K562 (cell line): ENCODE measurements around the gene MRPS18B. TPM values are rescaled to one million over a fixed set of nuclear protein-coding genes. Genes with fewer than 3 reads are reported as not detected.

ENCODE experiments used
- ARNT ChIP-seq, 2 experiments: fragments of 450-650 bp; IDR thresholded peaks; 2 replicates each; pipeline ENCODE4 v1.6.1; 2016; ENCODE audit warnings: mild to moderate bottlenecking in 1 of 2
- CCNT2 ChIP-seq: IDR thresholded peaks from 2 replicates; pipeline ENCODE4 v1.6.1; 2011; ENCODE audit warnings: borderline replicate concordance, low read depth, mild to moderate bottlenecking, moderate library complexity, mixed read lengths, low read length; ENCODE audit not compliant: insufficient read length; ENCODE audit errors: extremely low read depth
- E2F1 ChIP-seq: sonication (generic); formaldehyde crosslinking; IDR thresholded peaks from 2 replicates; pipeline ENCODE4 v1.8.1; 2023; ENCODE audit warnings: mild to moderate bottlenecking, missing genetic modification reagents, moderate library complexity
- E2F3 ChIP-seq: fragments of 250-450 bp; sonication (Bioruptor Pico); IDR thresholded peaks from 2 replicates; pipeline ENCODE4 v1.4.0; 2020; ENCODE audit warnings: mild to moderate bottlenecking
- ETV1 ChIP-seq: fragments of 450-650 bp; conservative IDR thresholded peaks from 2 replicates; pipeline ENCODE4 v1.6.1; 2016; ENCODE audit warnings: missing genetic modification characterization, control low read depth, low read depth, missing compliant biosample characterization
- KAT8 ChIP-seq: fragments of 450-650 bp; IDR thresholded peaks from 2 replicates; pipeline ENCODE4 v1.6.1; 2016; ENCODE audit warnings: low read depth, mild to moderate bottlenecking
- KDM2B ChIP-seq: fragments of 250-450 bp; sonication (Bioruptor Pico); IDR thresholded peaks from 2 replicates; pipeline ENCODE4 v1.8.0; 2021; ENCODE audit warnings: mild to moderate bottlenecking, moderate library complexity
- PHB ChIP-seq: fragments of 250-450 bp; sonication (Bioruptor Pico); IDR thresholded peaks from 2 replicates; pipeline ENCODE4 v1.5.0; 2021
- RBBP5 ChIP-seq: fragments of 200-600 bp; sonication (generic); IDR thresholded peaks from 2 replicates; pipeline ENCODE4 v1.6.1; 2012; ENCODE audit warnings: borderline replicate concordance, mild to moderate bottlenecking, low read length, control low read depth, inconsistent platforms; ENCODE audit not compliant: insufficient read depth, poor library complexity, severe bottlenecking
- TCF7L2 ChIP-seq: fragments of 150-350 bp; IDR thresholded peaks from 2 replicates; pipeline ENCODE4 v1.6.1; 2016; ENCODE audit warnings: low read depth, mild to moderate bottlenecking, low read length, moderate library complexity
- WHSC1 ChIP-seq: IDR thresholded peaks from one replicate; pipeline ENCODE4 v1.6.1; 2012; ENCODE audit warnings: low read length, control low read depth, inconsistent platforms
- ZBTB7A ChIP-seq: IDR thresholded peaks from 2 replicates; pipeline ENCODE4 v1.6.1; 2011; ENCODE audit warnings: low read depth, mild to moderate bottlenecking, low read length, moderate library complexity, borderline replicate concordance; ENCODE audit not compliant: control insufficient read depth
- ZC3H11A ChIP-seq: IDR thresholded peaks from 2 replicates; pipeline ENCODE4 v1.6.1; 2012; ENCODE audit warnings: low read depth, low read length, improper control_type of control experiment
- ZNF23 ChIP-seq: fragments of 250-450 bp; sonication (Bioruptor Pico); IDR thresholded peaks from 2 replicates; pipeline ENCODE4 v1.4.0; 2020; ENCODE audit warnings: mild to moderate bottlenecking
- ZNF263 ChIP-seq: sonication (generic); formaldehyde crosslinking; IDR thresholded peaks from 2 replicates; pipeline ENCODE4 v1.8.0; 2022; ENCODE audit warnings: mild to moderate bottlenecking, missing genetic modification reagents, borderline replicate concordance
- ZNF395 ChIP-seq: fragments of 200-800 bp; sonication (Bioruptor generic); IDR thresholded peaks from 2 replicates; pipeline ENCODE4 v1.6.1; 2017; ENCODE audit warnings: missing genetic modification characterization, missing compliant biosample characterization
- ZNF717 ChIP-seq: fragments of 250-450 bp; sonication (Bioruptor Pico); IDR thresholded peaks from 2 replicates; pipeline ENCODE4 v1.5.0; 2021
- polyA plus RNA-seq, 8 experiments: library from polyadenylated mRNA; depleted of rRNA in 4 of 8; stranded (reverse) in 5 of 8; unstranded in 3 of 8; fragments of >200 nt; fragmentation: Nextera tagmentation in 2 of 8; fragmentation: Illumina TruSeq in 1 of 8; extraction: Ambion mirVana in 2 of 8; extraction: Trizol in 1 of 8; gene quantifications; 2 replicates each; pipeline versions ENCODE4 v1.2.1 to v1.2.3, GENCODE V29; 2011 to 2014; ENCODE audit warnings: inconsistent platforms in 1 of 8, missing spikeins in 1 of 8
- total RNA-seq, 7 experiments: library from RNA; depleted of rRNA in 6 of 7; stranded (reverse); fragments of >200 nt in 6 of 7; fragmentation: Illumina TruSeq in 2 of 7; extraction: Trizol in 2 of 7; gene quantifications; 2 replicates each; pipeline versions ENCODE4 v1.2.1 to v1.2.3, GENCODE V29; 2011 to 2021; ENCODE audit warnings: low replicate concordance in 1 of 7
- TF ChIP-seq, protein P1 (sequence below): sonication (generic); formaldehyde crosslinking; IDR thresholded peaks from 2 replicates; pipeline ENCODE4 v1.5.0; 2020; ENCODE audit warnings: missing genetic modification reagents
- TF ChIP-seq, protein P2 (sequence below): fragments of 250-450 bp; sonication (Bioruptor Pico); IDR thresholded peaks from 2 replicates; pipeline ENCODE4 v1.4.0; 2020; ENCODE audit warnings: borderline replicate concordance
- TF ChIP-seq, protein P3 (sequence below): sonication (generic); formaldehyde crosslinking; IDR thresholded peaks from 2 replicates; pipeline ENCODE4 v1.8.0; 2022; ENCODE audit warnings: mild to moderate bottlenecking, missing genetic modification reagents, borderline replicate concordance

MRPS18B gene
- total and polyA plus RNA-seq, 9 of the 15 experiments (the other 6 are each of a cell fraction or from before 2014, with no cell fraction given) = 132 to 383 (median 178) TPM

- TF ChIP-seq, protein P1, sequence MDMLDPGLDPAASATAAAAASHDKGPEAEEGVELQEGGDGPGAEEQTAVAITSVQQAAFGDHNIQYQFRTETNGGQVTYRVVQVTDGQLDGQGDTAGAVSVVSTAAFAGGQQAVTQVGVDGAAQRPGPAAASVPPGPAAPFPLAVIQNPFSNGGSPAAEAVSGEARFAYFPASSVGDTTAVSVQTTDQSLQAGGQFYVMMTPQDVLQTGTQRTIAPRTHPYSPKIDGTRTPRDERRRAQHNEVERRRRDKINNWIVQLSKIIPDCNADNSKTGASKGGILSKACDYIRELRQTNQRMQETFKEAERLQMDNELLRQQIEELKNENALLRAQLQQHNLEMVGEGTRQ (CRISPR knock-in tag) = peak; percentile 17
- TF ChIP-seq E2F3 (CRISPR knock-in tag) (no peak; the same call in none of the 2 replicates), E2F1 (CRISPR knock-in tag) (peak; percentile 91; the same call in 1 of the 2 replicates), ZNF23 (CRISPR knock-in tag) (peak; percentile 12; the same call in 1 of the 2 replicates), ETV1 (no peak; the same call in 1 of the 2 replicates), RBBP5 (peak; percentile 63), ARNT (IDR thresholded peaks at IDR 0.05) (peak; percentile 65 to 89), ZNF395 (CRISPR knock-in tag) (no peak), PHB (CRISPR knock-in tag) (peak; percentile 98), KAT8 (peak; percentile 41; the same call in 1 of the 2 replicates), WHSC1 (no peak), ZNF263 (no peak; the same call in 1 of the 2 replicates), ZBTB7A (peak; percentile 30; the same call in 1 of the 2 replicates), KDM2B (CRISPR knock-in tag) (peak; percentile 86; the same call in 1 of the 2 replicates), CCNT2 (peak; percentile 71), ZC3H11A (no peak), TCF7L2 (peak; percentile 19; the same call in 1 of the 2 replicates), ZNF717 (CRISPR knock-in tag) (peak; percentile 92)
- TF ChIP-seq, protein P2, sequence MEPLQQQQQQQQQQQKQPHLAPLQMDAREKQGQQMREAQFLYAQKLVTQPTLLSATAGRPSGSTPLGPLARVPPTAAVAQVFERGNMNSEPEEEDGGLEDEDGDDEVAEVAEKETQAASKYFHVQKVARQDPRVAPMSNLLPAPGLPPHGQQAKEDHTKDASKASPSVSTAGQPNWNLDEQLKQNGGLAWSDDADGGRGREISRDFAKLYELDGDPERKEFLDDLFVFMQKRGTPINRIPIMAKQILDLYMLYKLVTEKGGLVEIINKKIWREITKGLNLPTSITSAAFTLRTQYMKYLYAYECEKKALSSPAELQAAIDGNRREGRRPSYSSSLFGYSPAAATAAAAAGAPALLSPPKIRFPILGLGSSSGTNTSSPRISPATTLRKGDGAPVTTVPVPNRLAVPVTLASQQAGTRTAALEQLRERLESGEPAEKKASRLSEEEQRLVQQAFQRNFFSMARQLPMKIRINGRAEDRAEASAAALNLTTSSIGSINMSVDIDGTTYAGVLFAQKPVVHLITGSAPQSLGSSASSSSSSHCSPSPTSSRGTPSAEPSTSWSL = peak; percentile 87; the same call in 1 of the 2 replicates
- TF ChIP-seq, protein P3, sequence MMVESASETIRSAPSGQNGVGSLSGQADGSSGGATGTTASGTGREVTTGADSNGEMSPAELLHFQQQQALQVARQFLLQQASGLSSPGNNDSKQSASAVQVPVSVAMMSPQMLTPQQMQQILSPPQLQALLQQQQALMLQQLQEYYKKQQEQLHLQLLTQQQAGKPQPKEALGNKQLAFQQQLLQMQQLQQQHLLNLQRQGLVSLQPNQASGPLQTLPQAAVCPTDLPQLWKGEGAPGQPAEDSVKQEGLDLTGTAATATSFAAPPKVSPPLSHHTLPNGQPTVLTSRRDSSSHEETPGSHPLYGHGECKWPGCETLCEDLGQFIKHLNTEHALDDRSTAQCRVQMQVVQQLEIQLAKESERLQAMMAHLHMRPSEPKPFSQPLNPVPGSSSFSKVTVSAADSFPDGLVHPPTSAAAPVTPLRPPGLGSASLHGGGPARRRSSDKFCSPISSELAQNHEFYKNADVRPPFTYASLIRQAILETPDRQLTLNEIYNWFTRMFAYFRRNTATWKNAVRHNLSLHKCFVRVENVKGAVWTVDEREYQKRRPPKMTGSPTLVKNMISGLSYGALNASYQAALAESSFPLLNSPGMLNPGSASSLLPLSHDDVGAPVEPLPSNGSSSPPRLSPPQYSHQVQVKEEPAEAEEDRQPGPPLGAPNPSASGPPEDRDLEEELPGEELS (CRISPR knock-in tag) = peak; percentile 60; the same call in 1 of the 2 replicates
Observed at GRCh38 chr6:30616811-30617564, 652 bp upstream of the MRPS18B start, which contains the start of gene PPP1R10 (continued).
